Activated naive CD8-positive, alpha-beta T cell (primary cell): ENCODE results near the gene B3GALT6.

Experiments used
- H3K27ac Mint-ChIP-seq: one replicate; pipeline ENCODE4 v1.8.0; 2021; ENCODE audit warnings: mixed read lengths
- H3K27me3 Mint-ChIP-seq: one replicate; pipeline ENCODE4 v1.8.0; 2021; ENCODE audit warnings: mixed read lengths
- H3K36me3 Mint-ChIP-seq: one replicate; pipeline ENCODE4 v1.8.0; 2021; ENCODE audit warnings: mixed read lengths
- H3K4me1 Mint-ChIP-seq: one replicate; pipeline ENCODE4 v1.8.0; 2021; ENCODE audit warnings: low read depth, mixed read lengths
- H3K4me3 Mint-ChIP-seq: one replicate; pipeline ENCODE4 v1.8.0; 2021; ENCODE audit warnings: mild to moderate bottlenecking, mixed read lengths
- H3K9me3 Mint-ChIP-seq: one replicate; pipeline ENCODE4 v1.8.0; 2021; ENCODE audit warnings: low read depth, mixed read lengths

The B3GALT6 gene

GRCh38 chr1:1267488-1268283 is 35.6 kb downstream of the B3GALT6 start:
- H3K4me1 Mint-ChIP-seq, result peaks cover 36% of the 10 kb centered on the region
- H3K27ac Mint-ChIP-seq, result no peak overlapping the region
- H3K36me3 Mint-ChIP-seq, result peaks cover 2% of the 10 kb centered on the region
- H3K9me3 Mint-ChIP-seq, result no peaks in the 10 kb centered on the region
- no peaks in the 10 kb centered on the region for H3K27me3 Mint-ChIP-seq
- no peak overlapping the region for H3K4me3 Mint-ChIP-seq

- H3K27me3 Mint-ChIP-seq, result no peaks in the 10 kb centered on the region
- no peak overlapping the region for H3K27ac Mint-ChIP-seq
- H3K4me1 Mint-ChIP-seq, result peaks cover 37% of the 10 kb centered on the region
- no peaks in the 10 kb centered on the region for H3K9me3 Mint-ChIP-seq
- H3K36me3 Mint-ChIP-seq, result peaks cover 2% of the 10 kb centered on the region
- H3K4me3 Mint-ChIP-seq, result no peak overlapping the region
Observed at GRCh38 chr1:1268284-1268682, 36.2 kb downstream of the B3GALT6 start.

GRCh38 chr1:1270813-1271212 is 38.8 kb downstream of the B3GALT6 start:
- H3K9me3 Mint-ChIP-seq, result no peaks in the 10 kb centered on the region
- H3K27ac Mint-ChIP-seq, result peak overlapping the region; percentile 86
- H3K4me3 Mint-ChIP-seq, result peak overlapping the region; percentile 85
- peaks cover 38% of the 10 kb centered on the region for H3K4me1 Mint-ChIP-seq
- H3K36me3 Mint-ChIP-seq, result peaks cover 2% of the 10 kb centered on the region
- no peaks in the 10 kb centered on the region for H3K27me3 Mint-ChIP-seq

GRCh38 chr1:1272341-1273208 is 40.5 kb downstream of the B3GALT6 start:
- no peaks in the 10 kb centered on the region for H3K27me3 Mint-ChIP-seq
- no peaks in the 10 kb centered on the region for H3K9me3 Mint-ChIP-seq
- peak overlapping the region; percentile 90 for H3K4me3 Mint-ChIP-seq
- peak overlapping the region; percentile 81 for H3K27ac Mint-ChIP-seq
- H3K4me1 Mint-ChIP-seq, result peaks cover 37% of the 10 kb centered on the region
- H3K36me3 Mint-ChIP-seq, result peaks cover 2% of the 10 kb centered on the region

GRCh38 chr1:1273209-1273511 is 41.1 kb downstream of the B3GALT6 start:
- Mint-ChIP-seq H3K4me3 (peak overlapping the region; percentile 90), H3K27me3 (no peaks in the 10 kb centered on the region), H3K36me3 (peaks cover 2% of the 10 kb centered on the region), H3K9me3 (no peaks in the 10 kb centered on the region), H3K27ac (peak overlapping the region; percentile 81), H3K4me1 (peaks cover 37% of the 10 kb centered on the region)

GRCh38 chr1:1273512-1274298 is 41.7 kb downstream of the B3GALT6 start, which contains the start of gene UBE2J2:
Gene UBE2J2, minus strand, starts transcription at chr1:1273854. Its CDS starts 5,862 bp downstream, at chr1:1267992.
- peaks cover 37% of the 10 kb centered on the region for H3K4me1 Mint-ChIP-seq
- no peaks in the 10 kb centered on the region for H3K9me3 Mint-ChIP-seq
- H3K27ac Mint-ChIP-seq, result peak within 1 kb of the TSS; percentile 81
- H3K4me3 Mint-ChIP-seq, result peak within 1 kb of the TSS; percentile 90
- peaks cover 2% of the 10 kb centered on the region for H3K36me3 Mint-ChIP-seq
- no peaks in the 10 kb centered on the region for H3K27me3 Mint-ChIP-seq

GRCh38 chr1:1274299-1274930 is 42.4 kb downstream of the B3GALT6 start:
- peaks cover 2% of the 10 kb centered on the region for H3K36me3 Mint-ChIP-seq
- H3K4me3 Mint-ChIP-seq, result peak overlapping the region; percentile 73
- no peaks in the 10 kb centered on the region for H3K9me3 Mint-ChIP-seq
- no peak overlapping the region for H3K27ac Mint-ChIP-seq
- peaks cover 37% of the 10 kb centered on the region for H3K4me1 Mint-ChIP-seq
- no peaks in the 10 kb centered on the region for H3K27me3 Mint-ChIP-seq

GRCh38 chr1:1274931-1275431 is 42.9 kb downstream of the B3GALT6 start:
- Mint-ChIP-seq H3K36me3 (peaks cover 2% of the 10 kb centered on the region), H3K4me3 (peak overlapping the region; percentile 73), H3K27me3 (no peaks in the 10 kb centered on the region), H3K4me1 (peaks cover 31% of the 10 kb centered on the region), H3K9me3 (no peaks in the 10 kb centered on the region), H3K27ac (no peak overlapping the region)

GRCh38 chr1:1275836-1276235 is 43.8 kb downstream of the B3GALT6 start:
- peak overlapping the region; percentile 66 for H3K4me3 Mint-ChIP-seq
- H3K27ac Mint-ChIP-seq, result no peak overlapping the region
- H3K9me3 Mint-ChIP-seq, result no peaks in the 10 kb centered on the region
- peaks cover 22% of the 10 kb centered on the region for H3K4me1 Mint-ChIP-seq
- no peaks in the 10 kb centered on the region for H3K27me3 Mint-ChIP-seq
- H3K36me3 Mint-ChIP-seq, result peaks cover 2% of the 10 kb centered on the region

- Mint-ChIP-seq H3K36me3 (no peaks in the 10 kb centered on the region), H3K4me1 (peaks cover 4% of the 10 kb centered on the region), H3K27me3 (no peaks in the 10 kb centered on the region), H3K27ac (no peak overlapping the region), H3K4me3 (no peak overlapping the region), H3K9me3 (no peaks in the 10 kb centered on the region)
Observed at GRCh38 chr1:1278620-1279019, 46.6 kb downstream of the B3GALT6 start.

- Mint-ChIP-seq H3K4me1 (peaks cover 4% of the 10 kb centered on the region), H3K27me3 (no peaks in the 10 kb centered on the region), H3K9me3 (no peaks in the 10 kb centered on the region), H3K36me3 (no peaks in the 10 kb centered on the region), H3K4me3 (no peak overlapping the region), H3K27ac (no peak overlapping the region)
Observed at GRCh38 chr1:1279028-1279427, 47.0 kb downstream of the B3GALT6 start.

GRCh38 chr1:1280782-1281481 is 48.9 kb downstream of the B3GALT6 start:
- no peaks in the 10 kb centered on the region for H3K9me3 Mint-ChIP-seq
- no peaks in the 10 kb centered on the region for H3K27me3 Mint-ChIP-seq
- no peak overlapping the region for H3K27ac Mint-ChIP-seq
- no peaks in the 10 kb centered on the region for H3K36me3 Mint-ChIP-seq
- no peak overlapping the region for H3K4me3 Mint-ChIP-seq
- H3K4me1 Mint-ChIP-seq, result no peaks in the 10 kb centered on the region

- Mint-ChIP-seq H3K36me3 (no peaks in the 10 kb centered on the region), H3K27me3 (no peaks in the 10 kb centered on the region), H3K4me1 (no peaks in the 10 kb centered on the region), H3K4me3 (no peak overlapping the region), H3K9me3 (no peaks in the 10 kb centered on the region), H3K27ac (no peak overlapping the region)
Observed at GRCh38 chr1:1281533-1282321, 49.7 kb downstream of the B3GALT6 start.
